HEK293 (cell line): Measurements from ENCODE around the gene ABHD16B.
A peak's percentile ranks its signal among the peaks of the same experiment; 100 is the strongest.

ENCODE experiments used
- IKZF3 ChIP-seq: fragments of 450-650 bp; IDR thresholded peaks from 2 replicates; pipeline ENCODE4 v1.5.0; 2018; ENCODE audit warnings: missing biosample characterization, mild to moderate bottlenecking, missing genetic modification characterization, moderate library complexity
- KLF8 ChIP-seq: fragments of 450-650 bp; formaldehyde crosslinking; IDR thresholded peaks from 2 replicates; pipeline ENCODE4 v1.5.1; 2016; ENCODE audit warnings: missing biosample characterization, missing genetic modification characterization
- ZFP69B ChIP-seq: fragments of 450-650 bp; formaldehyde crosslinking; IDR thresholded peaks from 2 replicates; pipeline ENCODE4 v1.5.1; 2016; ENCODE audit warnings: missing biosample characterization, missing genetic modification characterization
- ZNF133 ChIP-seq: fragments of 450-650 bp; formaldehyde crosslinking; IDR thresholded peaks from 2 replicates; pipeline ENCODE4 v1.5.1; 2016; ENCODE audit warnings: missing biosample characterization, missing genetic modification characterization
- ZNF138 ChIP-seq: fragments of 450-650 bp; formaldehyde crosslinking; IDR thresholded peaks from 2 replicates; pipeline ENCODE4 v1.5.1; 2016; ENCODE audit warnings: missing biosample characterization, missing genetic modification characterization, borderline replicate concordance
- ZNF157 ChIP-seq: fragments of 450-650 bp; formaldehyde crosslinking; IDR thresholded peaks from 2 replicates; pipeline ENCODE4 v1.5.1; 2016; ENCODE audit warnings: missing biosample characterization, missing genetic modification characterization
- ZNF174 ChIP-seq: fragments of 450-650 bp; formaldehyde crosslinking; IDR thresholded peaks from 2 replicates; pipeline ENCODE4 v1.5.0; 2017; ENCODE audit warnings: missing biosample characterization, mild to moderate bottlenecking, missing genetic modification characterization
- ZNF211 ChIP-seq: fragments of 450-650 bp; formaldehyde crosslinking; IDR thresholded peaks from 2 replicates; pipeline ENCODE4 v1.5.1; 2016; ENCODE audit warnings: low read depth, missing biosample characterization, missing genetic modification characterization
- ZNF239 ChIP-seq: fragments of 450-650 bp; formaldehyde crosslinking; IDR thresholded peaks from 2 replicates; pipeline ENCODE4 v1.5.1; 2016; ENCODE audit warnings: missing biosample characterization, missing genetic modification characterization
- ZNF354C ChIP-seq: fragments of 450-650 bp; formaldehyde crosslinking; IDR thresholded peaks from 2 replicates; pipeline ENCODE4 v1.5.1; 2016; ENCODE audit warnings: missing biosample characterization, missing genetic modification characterization, low read depth, borderline replicate concordance
- ZNF423 ChIP-seq: fragments of 450-650 bp; formaldehyde crosslinking; IDR thresholded peaks from 2 replicates; pipeline ENCODE4 v1.5.1; 2016; ENCODE audit warnings: missing biosample characterization, missing genetic modification characterization
- ZNF501 ChIP-seq: fragments of 450-650 bp; formaldehyde crosslinking; IDR thresholded peaks from 2 replicates; pipeline ENCODE4 v1.5.1; 2016; ENCODE audit warnings: missing biosample characterization, missing genetic modification characterization
- ZNF555 ChIP-seq: fragments of 450-650 bp; formaldehyde crosslinking; conservative IDR thresholded peaks from 2 replicates; pipeline ENCODE4 v1.5.1; 2017; ENCODE audit warnings: missing biosample characterization, mild to moderate bottlenecking, missing genetic modification characterization, inconsistent platforms
- ZNF558 ChIP-seq: fragments of 450-650 bp; formaldehyde crosslinking; IDR thresholded peaks from 2 replicates; pipeline ENCODE4 v1.5.1; 2016; ENCODE audit warnings: missing biosample characterization, missing genetic modification characterization
- ZNF561 ChIP-seq: fragments of 450-650 bp; IDR thresholded peaks from 2 replicates; pipeline ENCODE4 v1.5.1; 2018; ENCODE audit warnings: missing biosample characterization, missing genetic modification characterization, borderline replicate concordance
- ZNF571 ChIP-seq: fragments of 450-650 bp; formaldehyde crosslinking; IDR thresholded peaks from 2 replicates; pipeline ENCODE4 v1.5.0; 2017; ENCODE audit warnings: missing biosample characterization, missing genetic modification characterization
- ZNF596 ChIP-seq: fragments of 450-650 bp; IDR thresholded peaks from 2 replicates; pipeline ENCODE4 v1.5.0; 2018; ENCODE audit warnings: missing biosample characterization, mild to moderate bottlenecking, missing genetic modification characterization, moderate library complexity
- ZNF629 ChIP-seq: fragments of 450-650 bp; formaldehyde crosslinking; IDR thresholded peaks from 2 replicates; pipeline ENCODE4 v1.5.1; 2017; ENCODE audit warnings: missing biosample characterization, missing genetic modification characterization
- ZNF670 ChIP-seq: fragments of 450-650 bp; formaldehyde crosslinking; IDR thresholded peaks from 2 replicates; pipeline ENCODE4 v1.5.1; 2016; ENCODE audit warnings: missing biosample characterization, missing genetic modification characterization, low read depth
- ZNF707 ChIP-seq: fragments of 450-650 bp; formaldehyde crosslinking; IDR thresholded peaks from 2 replicates; pipeline ENCODE4 v1.5.1; 2016; ENCODE audit warnings: missing biosample characterization, missing genetic modification characterization
- ZSCAN23 ChIP-seq: fragments of 450-650 bp; formaldehyde crosslinking; IDR thresholded peaks from 2 replicates; pipeline ENCODE4 v1.5.1; 2016; ENCODE audit warnings: missing biosample characterization, missing genetic modification characterization
- ZSCAN30 ChIP-seq: fragments of 450-650 bp; IDR thresholded peaks from 2 replicates; pipeline ENCODE4 v1.5.1; 2018; ENCODE audit warnings: missing biosample characterization, mild to moderate bottlenecking, missing genetic modification characterization, moderate library complexity
- TF ChIP-seq, protein P1 (sequence below): fragments of 450-650 bp; formaldehyde crosslinking; IDR thresholded peaks from 2 replicates; pipeline ENCODE4 v1.5.1; 2016; ENCODE audit warnings: missing biosample characterization, missing genetic modification characterization
- TF ChIP-seq, protein P2 (sequence below): fragments of 450-650 bp; formaldehyde crosslinking; IDR thresholded peaks from 2 replicates; pipeline ENCODE4 v1.5.1; 2016; ENCODE audit warnings: missing biosample characterization, missing genetic modification characterization
- TF ChIP-seq, protein P3 (sequence below): fragments of 450-650 bp; formaldehyde crosslinking; IDR thresholded peaks from 2 replicates; pipeline ENCODE4 v1.5.1; 2016; ENCODE audit warnings: missing biosample characterization, missing genetic modification characterization, borderline replicate concordance
- TF ChIP-seq, protein P4 (sequence below): fragments of 450-650 bp; formaldehyde crosslinking; IDR thresholded peaks from 2 replicates; pipeline ENCODE4 v1.5.1; 2017; ENCODE audit warnings: missing biosample characterization, missing genetic modification characterization
- TF ChIP-seq, protein P5 (sequence below): fragments of 450-650 bp; formaldehyde crosslinking; IDR thresholded peaks from 2 replicates; pipeline ENCODE4 v1.5.1; 2017; ENCODE audit warnings: missing biosample characterization, mild to moderate bottlenecking, missing genetic modification characterization, moderate library complexity
- TF ChIP-seq, protein P6 (sequence below): fragments of 450-650 bp; formaldehyde crosslinking; IDR thresholded peaks from 2 replicates; pipeline ENCODE4 v1.5.1; 2016; ENCODE audit warnings: missing biosample characterization, missing genetic modification characterization

Gene ABHD16B

DNA sequence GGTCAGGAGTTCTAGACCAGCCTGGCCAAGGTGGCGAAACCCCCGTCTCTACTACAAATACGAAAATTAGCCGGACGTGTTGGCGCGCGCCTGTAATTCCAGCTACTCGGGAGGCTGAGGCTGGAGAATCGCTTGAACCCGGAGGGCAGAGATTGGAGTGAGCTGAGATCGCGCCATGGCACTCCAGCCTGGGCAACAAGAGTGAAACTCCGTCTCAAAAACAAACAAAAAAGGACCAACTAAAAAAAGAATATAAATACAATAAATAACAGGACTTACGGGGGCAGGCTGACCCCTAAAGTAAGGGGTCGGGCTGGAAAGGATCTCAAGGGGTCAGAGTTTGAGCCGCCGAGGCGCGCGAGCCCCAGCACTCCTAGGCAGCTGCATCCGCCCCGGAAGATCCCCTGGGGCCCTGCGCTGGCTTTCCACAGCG, 3.3 kb downstream of the ABHD16B start (continued):
- TF ChIP-seq, protein P1, sequence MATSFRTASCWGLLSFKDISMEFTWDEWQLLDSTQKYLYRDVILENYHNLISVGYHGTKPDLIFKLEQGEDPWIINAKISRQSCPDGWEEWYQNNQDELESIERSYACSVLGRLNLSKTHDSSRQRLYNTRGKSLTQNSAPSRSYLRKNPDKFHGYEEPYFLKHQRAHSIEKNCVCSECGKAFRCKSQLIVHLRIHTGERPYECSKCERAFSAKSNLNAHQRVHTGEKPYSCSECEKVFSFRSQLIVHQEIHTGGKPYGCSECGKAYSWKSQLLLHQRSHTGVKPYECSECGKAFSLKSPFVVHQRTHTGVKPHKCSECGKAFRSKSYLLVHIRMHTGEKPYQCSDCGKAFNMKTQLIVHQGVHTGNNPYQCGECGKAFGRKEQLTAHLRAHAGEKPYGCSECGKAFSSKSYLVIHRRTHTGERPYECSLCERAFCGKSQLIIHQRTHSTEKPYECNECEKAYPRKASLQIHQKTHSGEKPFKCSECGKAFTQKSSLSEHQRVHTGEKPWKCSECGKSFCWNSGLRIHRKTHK (tag by site-specific recombination), result no peak
- no peak for TF ChIP-seq ZNF174
- no peak for TF ChIP-seq ZNF555 (tag by site-specific recombination)
- TF ChIP-seq, protein P2, sequence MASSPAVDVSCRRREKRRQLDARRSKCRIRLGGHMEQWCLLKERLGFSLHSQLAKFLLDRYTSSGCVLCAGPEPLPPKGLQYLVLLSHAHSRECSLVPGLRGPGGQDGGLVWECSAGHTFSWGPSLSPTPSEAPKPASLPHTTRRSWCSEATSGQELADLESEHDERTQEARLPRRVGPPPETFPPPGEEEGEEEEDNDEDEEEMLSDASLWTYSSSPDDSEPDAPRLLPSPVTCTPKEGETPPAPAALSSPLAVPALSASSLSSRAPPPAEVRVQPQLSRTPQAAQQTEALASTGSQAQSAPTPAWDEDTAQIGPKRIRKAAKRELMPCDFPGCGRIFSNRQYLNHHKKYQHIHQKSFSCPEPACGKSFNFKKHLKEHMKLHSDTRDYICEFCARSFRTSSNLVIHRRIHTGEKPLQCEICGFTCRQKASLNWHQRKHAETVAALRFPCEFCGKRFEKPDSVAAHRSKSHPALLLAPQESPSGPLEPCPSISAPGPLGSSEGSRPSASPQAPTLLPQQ (tag by site-specific recombination), result no peak
- TF ChIP-seq ZNF561 (tag by site-specific recombination), result no peak
- no peak for TF ChIP-seq ZNF571 (tag by site-specific recombination)
- TF ChIP-seq ZNF354C (tag by site-specific recombination), result no peak
- TF ChIP-seq KLF8 (tag by site-specific recombination), result no peak
- no peak for TF ChIP-seq ZFP69B (tag by site-specific recombination)
- no peak for TF ChIP-seq ZNF707 (tag by site-specific recombination)
- TF ChIP-seq, protein P3, sequence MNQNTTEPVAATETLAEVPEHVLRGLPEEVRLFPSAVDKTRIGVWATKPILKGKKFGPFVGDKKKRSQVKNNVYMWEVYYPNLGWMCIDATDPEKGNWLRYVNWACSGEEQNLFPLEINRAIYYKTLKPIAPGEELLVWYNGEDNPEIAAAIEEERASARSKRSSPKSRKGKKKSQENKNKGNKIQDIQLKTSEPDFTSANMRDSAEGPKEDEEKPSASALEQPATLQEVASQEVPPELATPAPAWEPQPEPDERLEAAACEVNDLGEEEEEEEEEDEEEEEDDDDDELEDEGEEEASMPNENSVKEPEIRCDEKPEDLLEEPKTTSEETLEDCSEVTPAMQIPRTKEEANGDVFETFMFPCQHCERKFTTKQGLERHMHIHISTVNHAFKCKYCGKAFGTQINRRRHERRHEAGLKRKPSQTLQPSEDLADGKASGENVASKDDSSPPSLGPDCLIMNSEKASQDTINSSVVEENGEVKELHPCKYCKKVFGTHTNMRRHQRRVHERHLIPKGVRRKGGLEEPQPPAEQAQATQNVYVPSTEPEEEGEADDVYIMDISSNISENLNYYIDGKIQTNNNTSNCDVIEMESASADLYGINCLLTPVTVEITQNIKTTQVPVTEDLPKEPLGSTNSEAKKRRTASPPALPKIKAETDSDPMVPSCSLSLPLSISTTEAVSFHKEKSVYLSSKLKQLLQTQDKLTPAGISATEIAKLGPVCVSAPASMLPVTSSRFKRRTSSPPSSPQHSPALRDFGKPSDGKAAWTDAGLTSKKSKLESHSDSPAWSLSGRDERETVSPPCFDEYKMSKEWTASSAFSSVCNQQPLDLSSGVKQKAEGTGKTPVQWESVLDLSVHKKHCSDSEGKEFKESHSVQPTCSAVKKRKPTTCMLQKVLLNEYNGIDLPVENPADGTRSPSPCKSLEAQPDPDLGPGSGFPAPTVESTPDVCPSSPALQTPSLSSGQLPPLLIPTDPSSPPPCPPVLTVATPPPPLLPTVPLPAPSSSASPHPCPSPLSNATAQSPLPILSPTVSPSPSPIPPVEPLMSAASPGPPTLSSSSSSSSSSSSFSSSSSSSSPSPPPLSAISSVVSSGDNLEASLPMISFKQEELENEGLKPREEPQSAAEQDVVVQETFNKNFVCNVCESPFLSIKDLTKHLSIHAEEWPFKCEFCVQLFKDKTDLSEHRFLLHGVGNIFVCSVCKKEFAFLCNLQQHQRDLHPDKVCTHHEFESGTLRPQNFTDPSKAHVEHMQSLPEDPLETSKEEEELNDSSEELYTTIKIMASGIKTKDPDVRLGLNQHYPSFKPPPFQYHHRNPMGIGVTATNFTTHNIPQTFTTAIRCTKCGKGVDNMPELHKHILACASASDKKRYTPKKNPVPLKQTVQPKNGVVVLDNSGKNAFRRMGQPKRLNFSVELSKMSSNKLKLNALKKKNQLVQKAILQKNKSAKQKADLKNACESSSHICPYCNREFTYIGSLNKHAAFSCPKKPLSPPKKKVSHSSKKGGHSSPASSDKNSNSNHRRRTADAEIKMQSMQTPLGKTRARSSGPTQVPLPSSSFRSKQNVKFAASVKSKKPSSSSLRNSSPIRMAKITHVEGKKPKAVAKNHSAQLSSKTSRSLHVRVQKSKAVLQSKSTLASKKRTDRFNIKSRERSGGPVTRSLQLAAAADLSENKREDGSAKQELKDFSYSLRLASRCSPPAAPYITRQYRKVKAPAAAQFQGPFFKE (tag by site-specific recombination), result no peak
- TF ChIP-seq ZNF501 (tag by site-specific recombination), result no peak
- no peak for TF ChIP-seq ZNF239 (tag by site-specific recombination)
- no peak for TF ChIP-seq ZNF157
- TF ChIP-seq, protein P4, sequence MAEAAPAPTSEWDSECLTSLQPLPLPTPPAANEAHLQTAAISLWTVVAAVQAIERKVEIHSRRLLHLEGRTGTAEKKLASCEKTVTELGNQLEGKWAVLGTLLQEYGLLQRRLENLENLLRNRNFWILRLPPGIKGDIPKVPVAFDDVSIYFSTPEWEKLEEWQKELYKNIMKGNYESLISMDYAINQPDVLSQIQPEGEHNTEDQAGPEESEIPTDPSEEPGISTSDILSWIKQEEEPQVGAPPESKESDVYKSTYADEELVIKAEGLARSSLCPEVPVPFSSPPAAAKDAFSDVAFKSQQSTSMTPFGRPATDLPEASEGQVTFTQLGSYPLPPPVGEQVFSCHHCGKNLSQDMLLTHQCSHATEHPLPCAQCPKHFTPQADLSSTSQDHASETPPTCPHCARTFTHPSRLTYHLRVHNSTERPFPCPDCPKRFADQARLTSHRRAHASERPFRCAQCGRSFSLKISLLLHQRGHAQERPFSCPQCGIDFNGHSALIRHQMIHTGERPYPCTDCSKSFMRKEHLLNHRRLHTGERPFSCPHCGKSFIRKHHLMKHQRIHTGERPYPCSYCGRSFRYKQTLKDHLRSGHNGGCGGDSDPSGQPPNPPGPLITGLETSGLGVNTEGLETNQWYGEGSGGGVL, result 0 out of 2 replicates have a peak, but pooled peaks have one; percentile 4
- no peak for TF ChIP-seq ZNF211
- TF ChIP-seq, protein P5, sequence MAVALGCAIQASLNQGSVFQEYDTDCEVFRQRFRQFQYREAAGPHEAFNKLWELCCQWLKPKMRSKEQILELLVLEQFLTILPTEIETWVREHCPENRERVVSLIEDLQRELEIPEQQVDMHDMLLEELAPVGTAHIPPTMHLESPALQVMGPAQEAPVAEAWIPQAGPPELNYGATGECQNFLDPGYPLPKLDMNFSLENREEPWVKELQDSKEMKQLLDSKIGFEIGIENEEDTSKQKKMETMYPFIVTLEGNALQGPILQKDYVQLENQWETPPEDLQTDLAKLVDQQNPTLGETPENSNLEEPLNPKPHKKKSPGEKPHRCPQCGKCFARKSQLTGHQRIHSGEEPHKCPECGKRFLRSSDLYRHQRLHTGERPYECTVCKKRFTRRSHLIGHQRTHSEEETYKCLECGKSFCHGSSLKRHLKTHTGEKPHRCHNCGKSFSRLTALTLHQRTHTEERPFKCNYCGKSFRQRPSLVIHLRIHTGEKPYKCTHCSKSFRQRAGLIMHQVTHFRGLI (tag by site-specific recombination), result no peak
- TF ChIP-seq ZNF629 (tag by site-specific recombination), result no peak
- TF ChIP-seq ZNF596 (tag by site-specific recombination), result no peak
- no peak for TF ChIP-seq ZNF558 (tag by site-specific recombination)
- TF ChIP-seq ZNF133 (tag by site-specific recombination), result no peak
- TF ChIP-seq ZNF670, result no peak
- no peak for TF ChIP-seq IKZF3 (tag by site-specific recombination)
- TF ChIP-seq ZNF423 (tag by site-specific recombination), result peak; percentile 38; the same call in 1 of the 2 replicates
- TF ChIP-seq ZNF138 (tag by site-specific recombination), result no peak
- TF ChIP-seq, protein P6, sequence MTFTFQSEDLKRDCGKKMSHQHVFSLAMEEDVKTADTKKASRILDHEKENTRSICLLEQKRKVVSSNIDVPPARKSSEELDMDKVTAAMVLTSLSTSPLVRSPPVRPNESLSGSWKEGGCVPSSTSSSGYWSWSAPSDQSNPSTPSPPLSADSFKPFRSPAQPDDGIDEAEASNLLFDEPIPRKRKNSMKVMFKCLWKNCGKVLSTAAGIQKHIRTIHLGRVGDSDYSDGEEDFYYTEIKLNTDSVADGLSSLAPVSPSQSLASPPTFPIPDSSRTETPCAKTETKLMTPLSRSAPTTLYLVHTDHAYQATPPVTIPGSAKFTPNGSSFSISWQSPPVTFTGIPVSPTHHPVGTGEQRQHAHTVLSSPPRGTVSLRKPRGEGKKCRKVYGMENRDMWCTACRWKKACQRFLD, result no peak
- TF ChIP-seq ZSCAN23, result no peak
- peak; percentile 22; the same call in 1 of the 2 replicates for TF ChIP-seq ZSCAN30 (tag by site-specific recombination)
